Measurements from ENCODE around the gene TGFBI. TPM values are rescaled to one million over a fixed set of nuclear protein-coding genes. Genes with fewer than 3 reads are reported as not detected.

Gene TGFBI
- total RNA-seq, 1 donor from 2014 or later: 453 TPM

DNA sequence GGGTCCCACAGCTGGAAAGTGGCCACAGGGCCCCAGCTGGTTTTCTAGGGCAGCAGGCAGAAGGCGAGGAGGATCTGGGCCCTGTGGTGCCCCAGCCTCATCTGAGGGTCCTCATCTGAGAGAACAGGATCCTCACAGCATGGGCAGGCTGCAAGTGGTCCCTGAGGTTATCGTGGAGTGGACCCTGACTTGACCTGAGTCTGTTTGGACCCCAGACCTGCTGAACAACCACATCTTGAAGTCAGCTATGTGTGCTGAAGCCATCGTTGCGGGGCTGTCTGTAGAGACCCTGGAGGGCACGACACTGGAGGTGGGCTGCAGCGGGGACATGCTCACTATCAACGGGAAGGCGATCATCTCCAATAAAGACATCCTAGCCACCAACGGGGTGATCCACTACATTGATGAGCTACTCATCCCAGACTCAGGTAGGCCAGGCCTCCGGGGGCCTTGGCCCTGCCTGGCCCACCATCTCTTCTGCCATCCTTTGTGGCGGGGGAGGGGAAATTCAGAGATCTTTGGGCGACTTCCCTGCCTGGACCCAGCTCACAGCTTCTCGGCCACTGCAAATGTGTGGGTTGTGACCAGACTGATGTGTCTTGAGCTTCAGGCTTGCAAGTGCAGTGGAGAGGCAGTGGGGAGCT, 24.0 kb downstream of the TGFBI start:
- Histone ChIP-seq H3K27me3 (ENCODE audit: control insufficient read depth, insufficient read depth, low read length) (no peaks in the 10 kb centered on the region), H3K36me3 (ENCODE audit: control insufficient read depth, insufficient read depth, low read length) (peaks cover 8% of the 10 kb centered on the region), H3K4me3 (ENCODE audit: low read depth, low read length) (no peak overlapping the region)
- DNase-seq (ENCODE audit: low read depth): no peak
- TF ChIP-seq, protein P1, sequence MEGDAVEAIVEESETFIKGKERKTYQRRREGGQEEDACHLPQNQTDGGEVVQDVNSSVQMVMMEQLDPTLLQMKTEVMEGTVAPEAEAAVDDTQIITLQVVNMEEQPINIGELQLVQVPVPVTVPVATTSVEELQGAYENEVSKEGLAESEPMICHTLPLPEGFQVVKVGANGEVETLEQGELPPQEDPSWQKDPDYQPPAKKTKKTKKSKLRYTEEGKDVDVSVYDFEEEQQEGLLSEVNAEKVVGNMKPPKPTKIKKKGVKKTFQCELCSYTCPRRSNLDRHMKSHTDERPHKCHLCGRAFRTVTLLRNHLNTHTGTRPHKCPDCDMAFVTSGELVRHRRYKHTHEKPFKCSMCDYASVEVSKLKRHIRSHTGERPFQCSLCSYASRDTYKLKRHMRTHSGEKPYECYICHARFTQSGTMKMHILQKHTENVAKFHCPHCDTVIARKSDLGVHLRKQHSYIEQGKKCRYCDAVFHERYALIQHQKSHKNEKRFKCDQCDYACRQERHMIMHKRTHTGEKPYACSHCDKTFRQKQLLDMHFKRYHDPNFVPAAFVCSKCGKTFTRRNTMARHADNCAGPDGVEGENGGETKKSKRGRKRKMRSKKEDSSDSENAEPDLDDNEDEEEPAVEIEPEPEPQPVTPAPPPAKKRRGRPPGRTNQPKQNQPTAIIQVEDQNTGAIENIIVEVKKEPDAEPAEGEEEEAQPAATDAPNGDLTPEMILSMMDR (IDR thresholded peaks at IDR 0.05; ENCODE audit: insufficient read depth, low read length, poor library complexity, severe bottlenecking): no peak

DNA sequence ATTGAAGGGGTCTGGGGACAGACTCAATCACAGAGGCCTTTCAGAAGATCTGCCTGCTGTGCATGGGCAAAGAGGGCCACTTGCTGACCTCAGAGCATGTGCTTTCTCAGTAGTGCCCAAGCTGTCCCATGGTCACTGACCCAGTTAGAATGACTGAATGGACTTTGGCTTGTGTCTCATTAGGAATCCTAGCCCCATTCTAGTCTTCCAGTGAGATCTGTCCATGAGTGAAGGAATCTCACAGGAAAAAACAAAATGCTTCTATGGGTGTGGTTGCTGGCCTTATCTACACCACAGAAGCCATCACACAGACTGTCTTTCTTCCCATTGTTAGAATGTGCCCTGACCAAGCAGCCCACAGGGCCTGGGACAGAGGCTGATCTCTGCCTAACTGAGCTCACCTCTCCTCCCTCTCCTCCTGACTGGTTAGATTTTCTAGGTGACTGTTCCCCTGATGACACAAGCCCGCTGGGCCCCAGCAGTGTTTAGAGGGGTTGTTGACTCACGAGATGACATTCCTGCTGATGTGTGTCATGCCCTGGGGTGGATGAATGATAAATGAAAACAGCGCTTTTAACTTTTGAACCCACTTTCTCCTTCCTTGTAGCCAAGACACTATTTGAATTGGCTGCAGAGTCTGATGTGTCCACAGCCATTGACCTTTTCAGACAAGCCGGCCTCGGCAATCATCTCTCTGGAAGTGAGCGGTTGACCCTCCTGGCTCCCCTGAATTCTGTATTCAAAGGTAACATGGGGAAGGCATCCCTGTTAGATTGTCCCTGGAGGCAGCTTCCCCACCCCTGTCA, 24.8 kb downstream of the TGFBI start:
- H3K36me3 ChIP-seq (ENCODE audit: control insufficient read depth, insufficient read depth, low read length): peaks cover 8% of the 10 kb centered on the region
- TF ChIP-seq, protein P1 (IDR thresholded peaks at IDR 0.05; ENCODE audit: insufficient read depth, low read length, poor library complexity, severe bottlenecking): no peak
- H3K27me3 ChIP-seq (ENCODE audit: control insufficient read depth, insufficient read depth, low read length): no peaks in the 10 kb centered on the region
- DNase-seq (ENCODE audit: low read depth): peak; percentile 92
- H3K4me3 ChIP-seq (ENCODE audit: low read depth, low read length): no peak overlapping the region

DNA sequence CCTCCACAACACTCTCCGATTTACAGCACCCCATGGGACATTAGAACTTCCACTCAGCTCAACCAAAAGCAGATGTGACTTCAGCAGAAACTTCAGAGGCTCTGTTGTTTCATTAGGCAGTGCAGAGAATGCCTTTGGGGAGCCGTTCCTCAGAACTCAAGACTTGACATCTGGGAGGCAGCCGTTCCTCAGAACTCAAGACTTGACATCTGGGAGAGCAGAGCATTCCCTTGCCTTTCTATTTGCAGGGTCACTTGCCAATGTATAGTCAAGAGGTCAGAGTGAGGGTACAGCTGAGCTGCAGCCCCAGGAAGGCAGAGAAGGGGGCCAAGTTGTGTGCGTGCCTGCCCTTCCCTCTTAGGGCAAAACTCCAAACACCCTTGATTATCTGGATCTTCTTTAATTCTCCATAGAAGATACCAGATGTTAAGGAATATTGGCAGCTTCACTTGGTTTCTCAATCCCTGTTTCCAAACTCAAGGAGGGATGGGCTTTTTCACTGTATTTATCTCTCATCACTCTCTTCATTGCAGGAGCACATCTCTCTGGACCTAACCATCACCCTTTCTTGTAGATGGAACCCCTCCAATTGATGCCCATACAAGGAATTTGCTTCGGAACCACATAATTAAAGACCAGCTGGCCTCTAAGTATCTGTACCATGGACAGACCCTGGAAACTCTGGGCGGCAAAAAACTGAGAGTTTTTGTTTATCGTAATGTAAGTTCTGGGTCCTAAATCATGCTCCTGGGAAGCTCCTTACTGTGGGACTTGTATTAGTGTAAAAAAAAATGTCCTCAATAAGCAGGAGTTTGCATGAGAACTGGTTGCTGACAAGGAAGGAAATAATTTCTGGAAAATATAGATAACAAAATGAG, 25.6 kb downstream of the TGFBI start:
- Histone ChIP-seq H3K27me3 (ENCODE audit: control insufficient read depth, insufficient read depth, low read length) (no peaks in the 10 kb centered on the region), H3K36me3 (ENCODE audit: control insufficient read depth, insufficient read depth, low read length) (peaks cover 8% of the 10 kb centered on the region), H3K4me3 (ENCODE audit: low read depth, low read length) (no peak overlapping the region)
- TF ChIP-seq, protein P1 (IDR thresholded peaks at IDR 0.05; ENCODE audit: insufficient read depth, low read length, poor library complexity, severe bottlenecking): no peak
- no peak for DNase-seq (ENCODE audit: low read depth)

DNA sequence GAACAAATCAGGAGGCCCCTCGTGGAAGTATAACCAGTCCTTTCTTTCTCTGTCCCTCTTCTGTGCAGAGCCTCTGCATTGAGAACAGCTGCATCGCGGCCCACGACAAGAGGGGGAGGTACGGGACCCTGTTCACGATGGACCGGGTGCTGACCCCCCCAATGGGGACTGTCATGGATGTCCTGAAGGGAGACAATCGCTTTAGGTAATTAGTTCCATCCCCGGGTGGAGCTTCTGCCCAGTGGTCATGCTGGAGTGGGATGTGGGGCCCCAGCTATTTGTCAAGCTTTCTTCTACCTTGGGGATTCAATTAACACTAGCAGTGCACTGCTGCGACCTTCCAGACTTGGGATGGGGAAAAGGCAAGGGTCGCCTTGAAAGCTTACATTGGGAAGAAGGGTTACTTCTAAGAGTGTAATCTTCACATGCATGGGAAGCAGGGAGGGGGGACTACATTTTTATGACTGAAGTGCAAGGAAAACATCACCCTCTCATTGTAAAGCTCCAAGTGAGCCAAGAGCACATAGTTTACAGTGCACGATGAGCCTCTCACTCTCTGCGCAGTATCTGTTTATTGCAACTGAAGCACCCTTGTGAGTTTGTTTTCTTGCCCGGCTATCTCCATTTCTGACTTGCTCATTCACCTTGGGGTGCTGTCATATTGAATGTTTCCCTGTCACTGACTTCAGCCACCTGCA, 27.0 kb downstream of the TGFBI start:
- H3K4me3 ChIP-seq (ENCODE audit: low read depth, low read length): no peak overlapping the region
- H3K27me3 ChIP-seq (ENCODE audit: control insufficient read depth, insufficient read depth, low read length): no peaks in the 10 kb centered on the region
- TF ChIP-seq, protein P1 (IDR thresholded peaks at IDR 0.05; ENCODE audit: insufficient read depth, low read length, poor library complexity, severe bottlenecking): no peak
- DNase-seq (ENCODE audit: low read depth): no peak
- peaks cover 11% of the 10 kb centered on the region for H3K36me3 ChIP-seq (ENCODE audit: control insufficient read depth, insufficient read depth, low read length)

GRCh38 chr5:136056336-136056735, 27.5 kb downstream of the TGFBI start:
- no peak for DNase-seq (ENCODE audit: low read depth)
- H3K27me3 ChIP-seq (ENCODE audit: control insufficient read depth, insufficient read depth, low read length): no peaks in the 10 kb centered on the region
- TF ChIP-seq, protein P1 (IDR thresholded peaks at IDR 0.05; ENCODE audit: insufficient read depth, low read length, poor library complexity, severe bottlenecking): no peak
- H3K4me3 ChIP-seq (ENCODE audit: low read depth, low read length): no peak overlapping the region
- H3K36me3 ChIP-seq (ENCODE audit: control insufficient read depth, insufficient read depth, low read length): peaks cover 13% of the 10 kb centered on the region
